Astrocyte of the hippocampus (primary cell): ENCODE data around the gene APOBEC4.
"Not testable (repeated sequence)": the region's sequence is repeated elsewhere in the genome, so short reads cannot be mapped to it uniquely, and the experiment has no call there.

ENCODE experiments used
- DNase-seq: peaks from one replicate; pipeline ENCODE4 v3.0.0; 2011; ENCODE audit warnings: low read depth, low spot score

The APOBEC4 gene

GRCh38 chr1:183652547-183653461 is at the start of gene APOBEC4:
APOBEC4 (minus strand) TSS chr1:183653316; CDS start chr1:183648781, 4,535 bp downstream.
- DNase-seq = no peak

DNA sequence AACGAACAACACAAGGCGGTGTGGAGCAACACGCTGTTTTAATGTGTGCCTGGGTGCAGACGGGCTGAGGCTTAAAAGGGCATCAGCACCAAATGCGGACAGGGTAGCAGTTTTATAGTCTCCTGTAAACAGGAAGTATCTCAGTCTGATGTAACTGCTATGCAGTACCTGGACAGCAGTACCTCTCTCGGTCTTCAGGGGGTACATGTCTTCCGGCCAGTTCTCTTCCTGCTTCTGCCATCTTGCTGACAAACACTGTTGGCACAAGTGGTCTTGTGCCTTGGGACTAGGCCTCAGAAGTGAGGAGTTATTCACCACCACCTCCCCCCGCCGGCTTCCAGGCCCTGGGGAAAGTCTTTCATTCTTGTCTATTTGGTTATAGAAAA is 49.7 kb upstream of the APOBEC4 start:
- no peak for DNase-seq

GRCh38 chr1:183702087-183702812 is 49.1 kb upstream of the APOBEC4 start:
- peak; percentile 22 for DNase-seq

- DNase-seq = peak; percentile 80
These were observed 46.6 kb upstream of the APOBEC4 start for GRCh38 chr1:183699616-183700160.

GRCh38 chr1:183697814-183698590 is 44.9 kb upstream of the APOBEC4 start:
- no peak for DNase-seq

DNA sequence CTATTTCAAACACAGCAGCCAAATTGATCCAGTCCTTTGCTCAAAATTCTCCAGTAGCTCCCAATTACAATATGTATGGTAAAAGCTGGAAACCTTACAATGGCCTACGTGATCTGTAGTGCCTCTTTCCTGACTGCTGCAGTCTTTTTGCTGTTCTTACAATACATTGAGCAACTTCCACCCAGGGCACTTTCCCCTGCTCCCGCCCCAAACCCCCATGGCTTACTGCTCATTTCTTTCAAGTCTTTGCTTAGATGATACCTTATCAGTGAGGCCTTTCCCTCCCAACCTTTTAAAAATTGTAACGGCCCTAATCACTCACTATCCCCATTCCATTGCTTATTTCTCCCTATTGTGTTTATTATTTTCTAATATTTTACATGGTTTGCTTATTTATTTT is 43.9 kb upstream of the APOBEC4 start:
- DNase-seq = no peak

- no peak for DNase-seq
These were observed 41.6 kb upstream of the APOBEC4 start for GRCh38 chr1:183694755-183695154.

GRCh38 chr1:183694066-183694465 is 41.0 kb upstream of the APOBEC4 start:
- no peak for DNase-seq

DNA sequence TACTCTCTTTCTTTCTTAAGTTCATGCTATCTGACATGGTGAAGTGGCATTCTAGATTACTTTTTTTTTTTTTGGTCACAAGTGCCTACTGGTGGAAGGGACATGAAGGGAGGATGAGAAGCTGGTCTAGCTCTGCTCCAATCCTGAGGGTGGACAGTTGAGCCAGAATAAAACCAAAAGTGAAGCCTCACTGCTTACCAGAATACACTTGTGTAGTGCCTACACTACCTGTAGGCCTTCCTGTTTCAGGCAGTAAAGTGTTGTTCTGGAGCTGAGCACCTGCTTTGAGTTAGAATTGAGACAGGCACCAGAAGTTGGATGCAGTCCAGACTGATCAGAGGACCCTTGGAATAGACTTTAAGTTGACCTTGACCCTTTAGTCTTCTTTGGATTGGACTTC is 40.4 kb upstream of the APOBEC4 start:
- DNase-seq = no peak

DNA sequence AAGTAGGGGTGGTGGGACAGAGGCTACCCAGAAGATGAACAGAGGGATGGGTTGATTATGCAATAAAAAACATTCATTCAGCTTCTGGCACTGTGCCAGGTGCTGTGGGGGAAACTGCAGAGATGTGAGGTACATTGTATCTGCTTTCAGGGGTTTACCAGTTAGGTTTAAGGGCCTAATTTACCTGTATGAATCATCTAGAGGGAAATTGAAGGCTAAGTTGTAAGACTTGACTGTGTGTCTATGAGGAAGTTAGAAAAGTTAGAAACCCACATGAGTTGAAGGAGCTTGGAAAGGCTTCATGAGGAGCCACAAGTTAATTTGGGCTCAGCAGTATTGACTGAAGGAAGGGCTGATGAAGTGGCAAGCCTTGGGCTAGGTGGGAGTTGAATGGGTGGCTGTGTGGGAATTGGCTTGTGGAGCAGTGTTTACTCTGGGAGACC is 36.7 kb upstream of the APOBEC4 start:
- DNase-seq = no peak

DNA sequence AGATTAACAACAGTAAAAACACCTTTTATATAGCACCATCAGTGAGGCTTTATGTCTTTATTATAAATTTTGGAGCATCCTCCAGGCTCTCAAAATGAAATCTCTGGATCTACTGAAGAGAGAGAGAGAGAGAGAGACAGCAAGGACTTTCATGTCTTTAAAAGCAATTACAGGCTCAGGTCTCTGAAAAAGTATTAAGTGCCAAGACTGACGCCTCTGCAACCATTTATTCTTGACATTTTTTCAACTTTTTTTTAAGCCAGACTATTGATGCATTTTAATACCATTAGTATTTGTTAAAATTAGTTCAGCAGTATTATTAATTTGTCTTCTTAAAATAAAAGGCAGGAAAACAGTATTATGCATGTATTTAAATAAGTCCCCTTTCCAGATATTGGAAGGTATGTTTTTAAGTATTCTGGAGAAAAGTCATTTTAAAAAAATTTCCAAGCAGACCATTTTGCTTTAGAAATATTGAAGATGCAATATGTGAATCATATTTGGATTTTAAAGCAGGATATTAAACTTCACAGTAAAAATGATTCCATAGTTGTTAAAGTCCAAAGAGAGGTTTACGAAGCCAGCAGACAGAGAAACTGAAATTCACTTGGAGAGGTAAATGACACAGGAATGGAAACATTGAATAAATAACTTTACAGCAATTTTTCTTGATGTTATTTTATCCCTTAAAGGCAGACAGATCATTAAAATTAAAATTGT is 35.4 kb upstream of the APOBEC4 start:
- DNase-seq = no peak

GRCh38 chr1:183687546-183688304 is 34.6 kb upstream of the APOBEC4 start:
- DNase-seq = no peak

- DNase-seq = no peak
These were observed 33.1 kb upstream of the APOBEC4 start for GRCh38 chr1:183686229-183686628.

DNA sequence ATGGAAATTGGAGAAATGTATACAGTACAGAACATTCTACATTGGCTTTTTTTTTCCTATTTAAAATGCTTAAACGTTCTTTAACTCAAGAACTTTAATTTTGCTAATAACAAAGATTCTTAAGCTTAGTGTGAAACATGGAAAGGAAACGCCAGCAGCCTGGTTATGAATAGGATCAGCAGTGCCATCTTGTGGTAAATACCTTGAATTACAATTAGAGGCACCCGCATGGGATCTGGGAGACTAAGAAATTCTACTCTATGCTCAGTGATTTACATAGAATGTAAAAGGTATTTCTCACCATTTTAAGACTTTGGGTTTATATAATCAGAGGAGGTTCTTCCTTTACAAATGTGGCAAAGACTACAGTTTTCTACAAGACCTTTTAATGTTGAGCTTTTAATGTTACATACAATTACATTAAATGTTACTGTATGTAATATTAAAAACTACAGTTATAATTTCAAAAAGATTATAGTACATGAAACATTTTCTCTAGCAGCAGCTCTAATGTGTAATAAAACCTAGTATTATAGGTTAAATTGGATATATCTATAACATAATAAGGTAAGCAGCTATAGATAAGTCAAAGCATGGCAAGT is 32.1 kb upstream of the APOBEC4 start:
- peak; percentile 67 for DNase-seq

DNA sequence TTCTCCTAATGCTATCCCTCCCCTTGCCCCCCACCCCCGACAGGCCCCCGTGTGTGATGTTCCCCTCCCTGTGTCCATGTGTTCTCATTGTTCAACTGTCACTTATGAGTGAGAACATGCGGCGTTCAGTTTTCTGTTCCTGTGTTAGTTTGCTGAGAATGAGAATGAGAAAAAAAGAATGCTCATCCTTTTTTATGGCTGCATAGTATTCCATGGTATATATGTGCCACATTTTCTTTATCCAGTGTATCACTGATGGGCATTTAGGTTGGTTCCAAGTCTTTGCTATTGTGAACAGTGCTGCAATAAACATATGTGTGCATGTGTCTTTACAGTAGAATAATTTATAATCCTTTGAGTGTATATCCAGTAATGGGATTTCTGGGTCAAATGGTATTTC is 26.2 kb upstream of the APOBEC4 start:
- not testable (repeated sequence) for DNase-seq

- no peak for DNase-seq
These were observed 25.7 kb upstream of the APOBEC4 start for GRCh38 chr1:183678819-183679218.

GRCh38 chr1:183676586-183677189 is 23.6 kb upstream of the APOBEC4 start:
- peak; percentile 25 for DNase-seq

DNA sequence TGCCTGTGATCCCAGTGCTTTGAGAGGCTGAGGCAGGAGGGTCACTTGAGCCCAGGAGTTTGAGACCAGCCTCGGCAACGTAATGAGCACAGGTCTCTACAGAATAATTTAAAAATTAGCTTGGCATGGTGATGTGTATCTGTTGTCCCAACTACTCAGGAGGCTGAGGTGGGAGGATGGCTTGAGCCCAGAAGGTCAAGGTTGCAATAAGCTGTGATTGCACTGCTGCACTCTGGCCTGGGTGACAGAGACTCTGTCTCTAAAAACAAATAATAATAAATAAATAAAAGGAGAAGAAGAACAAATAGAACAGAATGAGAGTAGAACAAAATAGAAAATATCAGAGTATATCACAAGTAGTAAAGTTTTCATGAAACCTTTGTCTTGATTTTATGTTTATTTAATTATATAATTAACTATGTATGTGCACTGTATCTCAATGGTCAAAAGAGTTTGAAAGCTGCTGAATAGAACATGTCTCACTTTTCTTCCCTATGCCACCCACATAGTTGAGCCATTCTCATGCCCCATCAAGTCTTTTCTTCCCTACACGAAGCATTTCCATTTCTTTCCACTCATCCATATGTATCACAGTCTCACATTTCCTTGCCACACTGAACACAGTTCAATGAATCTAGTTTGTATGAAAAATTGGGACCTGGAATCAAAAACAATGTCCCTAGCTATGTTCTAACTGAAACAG is 22.9 kb upstream of the APOBEC4 start:
- no peak for DNase-seq

DNA sequence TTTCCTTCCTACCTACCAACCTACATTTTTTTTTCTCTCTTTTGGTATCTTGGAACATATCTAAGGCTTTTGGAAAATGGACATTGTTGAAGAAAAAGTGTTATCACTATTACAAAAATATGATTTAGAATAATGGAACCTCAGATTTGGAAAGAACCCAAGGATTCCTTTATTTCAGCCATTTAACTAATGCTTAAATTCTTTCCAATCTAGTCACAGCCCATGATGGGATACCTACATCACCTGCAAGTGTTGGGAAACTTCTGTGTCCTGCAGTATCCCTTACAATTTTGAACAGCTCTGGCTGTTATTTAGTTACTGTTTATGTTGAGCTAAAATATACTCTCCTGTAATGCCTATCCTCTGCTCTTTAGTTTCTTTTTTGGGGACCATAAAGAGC is 22.3 kb upstream of the APOBEC4 start:
- no peak for DNase-seq
